Fibroblast of the aortic adventitia (primary cell): ENCODE measurements around the gene HINFP. TPM values are rescaled to one million over a fixed set of nuclear protein-coding genes. Genes with fewer than 3 reads are reported as not detected.
"Not testable (repeated sequence)": the region's sequence is repeated elsewhere in the genome, so short reads cannot be mapped to it uniquely, and the experiment has no call there.

ENCODE experiments used
- DNase-seq: peaks from one replicate; pipeline ENCODE4 v3.0.0-alpha.2; 2010; ENCODE audit warnings: low read depth
- H3K4me3 ChIP-seq: 2 replicates; pipeline ENCODE4 v1.5.1; 2011; ENCODE audit warnings: low read depth, mild to moderate bottlenecking, control low read depth, low read length, moderate library complexity
- CTCF ChIP-seq: IDR thresholded peaks from 2 replicates; pipeline ENCODE4 v1.5.1; 2011; ENCODE audit warnings: mild to moderate bottlenecking, low read length, control low read depth, inconsistent platforms; ENCODE audit not compliant: insufficient read depth
- total RNA-seq: library from RNA; depleted of rRNA; stranded (reverse); fragments of >200 nt; gene quantifications from 2 replicates; pipeline ENCODE4 v1.2.3, GENCODE V29; 2012; ENCODE audit warnings: low replicate concordance

Gene HINFP
- total RNA-seq, 1 donor: 19.1 TPM

GRCh38 chr11:119156496-119156895 is 35.1 kb downstream of the HINFP start:
- H3K4me3 ChIP-seq: no peak overlapping the region
- TF ChIP-seq CTCF: no peak
- DNase-seq: no peak

DNA sequence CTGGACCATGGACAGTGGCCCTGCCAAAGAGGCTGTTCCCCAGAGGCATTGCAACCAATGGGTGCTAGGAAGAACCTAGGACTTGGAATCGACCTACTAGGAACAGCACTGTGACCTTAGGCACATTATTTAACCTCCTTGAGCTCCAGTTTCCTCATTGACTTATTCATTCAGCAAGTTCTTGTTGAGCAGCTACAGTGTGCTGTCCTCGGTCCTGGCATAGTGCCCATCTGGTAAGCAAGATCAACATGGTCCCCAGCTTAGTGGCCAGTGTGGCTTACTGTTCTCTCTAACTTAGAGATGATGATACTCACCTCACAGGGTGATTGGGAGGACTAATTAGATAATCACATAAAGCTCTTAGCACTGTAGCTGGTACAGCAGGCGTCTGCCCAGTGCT is 35.7 kb downstream of the HINFP start:
- DNase-seq: no peak
- no peak for TF ChIP-seq CTCF

DNA sequence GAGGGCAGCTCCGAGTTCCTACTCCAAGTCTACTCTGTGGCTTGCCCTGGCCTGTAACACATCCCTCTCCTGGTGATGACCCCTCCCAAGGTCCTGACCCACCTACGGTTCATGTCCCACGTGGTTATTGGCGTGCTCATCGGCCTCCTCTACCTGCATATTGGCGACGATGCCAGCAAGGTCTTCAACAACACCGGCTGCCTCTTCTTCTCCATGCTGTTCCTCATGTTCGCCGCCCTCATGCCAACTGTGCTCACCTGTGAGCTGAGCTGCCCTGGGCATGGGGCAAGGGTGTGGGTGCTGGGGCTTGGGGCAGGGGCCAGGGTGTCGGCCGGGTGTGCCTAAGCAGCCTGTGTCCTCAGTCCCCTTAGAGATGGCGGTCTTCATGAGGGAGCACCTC is 37.1 kb downstream of the HINFP start:
- no peak overlapping the region for H3K4me3 ChIP-seq
- TF ChIP-seq CTCF: no peak
- no peak for DNase-seq

More for the DNA sequence above, 35.7 kb downstream of the HINFP start:
- no peak overlapping the region for H3K4me3 ChIP-seq

GRCh38 chr11:119160151-119160550 is 38.8 kb downstream of the HINFP start:
- no peak overlapping the region for H3K4me3 ChIP-seq
- no peak for TF ChIP-seq CTCF
- DNase-seq: no peak

DNA sequence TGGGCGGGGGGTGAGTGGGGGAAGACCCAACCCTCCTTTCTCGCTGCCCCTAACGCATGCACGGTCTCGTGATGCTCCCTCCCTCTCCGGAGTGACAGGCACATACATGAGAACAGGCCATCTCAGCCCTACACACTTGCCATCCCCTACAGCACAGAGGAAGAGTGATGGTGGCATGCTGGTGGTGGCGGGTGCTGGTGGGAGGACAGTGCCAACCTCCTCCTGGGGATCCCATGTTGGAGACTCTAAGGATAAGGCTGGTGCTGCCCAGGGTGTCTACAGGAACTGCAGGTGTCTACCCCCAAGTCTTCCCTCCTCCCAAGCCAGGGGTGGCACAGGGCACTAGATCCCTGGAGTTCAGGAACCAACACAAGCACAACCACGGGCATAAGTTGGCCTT is 40.5 kb downstream of the HINFP start:
- no peak for DNase-seq
- no peak overlapping the region for H3K4me3 ChIP-seq
- no peak for TF ChIP-seq CTCF

DNA sequence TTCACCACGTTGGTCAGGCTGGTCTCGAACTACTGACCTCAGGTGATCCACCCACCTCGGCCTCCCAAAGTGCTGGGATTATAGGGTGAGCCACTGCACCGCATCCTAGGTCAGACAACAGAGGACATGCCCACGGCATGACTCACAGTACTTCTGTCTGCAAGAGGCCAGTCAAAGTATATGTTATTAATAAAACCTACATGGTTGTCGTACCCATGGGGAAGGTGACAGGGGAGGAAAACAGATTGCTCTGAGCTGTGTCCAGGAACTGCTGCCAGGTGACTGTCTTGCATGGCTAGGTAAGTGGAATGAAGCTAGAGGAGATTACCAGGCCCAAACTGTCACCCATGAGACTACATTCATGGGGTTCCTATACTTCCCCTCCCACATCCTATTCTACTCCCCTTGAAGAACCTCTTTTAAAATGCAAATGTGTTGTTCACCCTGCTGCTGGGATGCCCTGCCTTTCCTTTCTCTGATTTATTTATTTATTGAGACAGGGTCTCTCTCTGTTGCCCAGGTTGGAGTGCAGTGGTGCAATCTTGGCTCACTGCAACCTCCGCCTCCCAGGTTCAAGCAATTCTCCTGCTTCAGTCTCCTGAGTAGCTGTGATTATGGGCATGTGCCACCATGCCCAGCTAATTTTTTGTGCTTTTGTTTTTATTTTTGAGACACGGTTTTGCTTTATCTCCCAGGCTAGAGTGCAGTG is 45.1 kb downstream of the HINFP start:
- H3K4me3 ChIP-seq: no peak overlapping the region
- TF ChIP-seq CTCF: no peak
- peak; percentile 30 for DNase-seq

- DNase-seq, H3K4me3 ChIP-seq: not testable (repeated sequence)
Measured at GRCh38 chr11:119167077-119167458, 45.7 kb downstream of the HINFP start.
